ENCODE measurements around the gene AGAP1. TPM values are rescaled to one million over a fixed set of nuclear protein-coding genes. Genes with fewer than 3 reads are reported as not detected.
A peak's percentile ranks its signal among the peaks of the same experiment; 100 is the strongest.

Gene AGAP1
- total and polyA plus RNA-seq, 2 donors from 2014 or later: 8.1 to 44.5 TPM

DNA sequence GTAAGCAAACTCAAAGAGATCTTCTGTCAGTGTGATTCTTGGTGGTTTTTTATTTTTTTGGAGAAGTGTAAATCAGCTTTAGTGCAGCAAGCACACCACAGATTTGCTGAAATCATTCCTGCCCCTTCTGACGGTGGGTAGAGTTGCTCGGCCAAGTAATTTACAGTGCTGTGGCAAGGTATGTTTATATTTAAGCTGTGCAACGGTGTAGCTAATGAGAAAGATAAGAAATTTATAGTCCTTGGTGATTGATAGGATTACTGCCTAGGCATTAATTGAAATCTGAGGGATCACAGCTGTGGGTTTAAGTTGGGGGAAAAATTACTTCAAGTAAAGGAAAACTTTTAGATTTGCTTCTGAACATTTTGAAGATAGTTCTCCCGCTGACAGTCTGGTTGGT lies 286.6 kb downstream of the AGAP1 start:
- Histone ChIP-seq H3K36me3 (ENCODE audit: control insufficient read depth in 2 of 3, insufficient read depth in 3 of 3, low read length in 3 of 3) (no peaks in the 10 kb centered on the region), H3K9me3 (ENCODE audit: control insufficient read depth in 2 of 3, insufficient read depth in 1 of 3, low read length in 3 of 3) (no peaks in the 10 kb centered on the region), H3K9ac (ENCODE audit: low read length in 3 of 3) (no peak overlapping the region), H3K27me3 (ENCODE audit: control insufficient read depth, insufficient read depth, low read length) (no peaks in the 10 kb centered on the region), H3K27ac (ENCODE audit: low read depth in 2 of 2, low read length in 2 of 2) (no peak overlapping the region), H3K4me1 (ENCODE audit: control insufficient read depth in 2 of 3, insufficient read depth in 2 of 3, low read depth in 1 of 3, low read length in 3 of 3) (no peaks in the 10 kb centered on the region), H3K4me3 (ENCODE audit: low read length in 3 of 3) (no peak overlapping the region)
- intact Hi-C loops (cut with DNase I): no loop called here
- TF ChIP-seq, protein P1, sequence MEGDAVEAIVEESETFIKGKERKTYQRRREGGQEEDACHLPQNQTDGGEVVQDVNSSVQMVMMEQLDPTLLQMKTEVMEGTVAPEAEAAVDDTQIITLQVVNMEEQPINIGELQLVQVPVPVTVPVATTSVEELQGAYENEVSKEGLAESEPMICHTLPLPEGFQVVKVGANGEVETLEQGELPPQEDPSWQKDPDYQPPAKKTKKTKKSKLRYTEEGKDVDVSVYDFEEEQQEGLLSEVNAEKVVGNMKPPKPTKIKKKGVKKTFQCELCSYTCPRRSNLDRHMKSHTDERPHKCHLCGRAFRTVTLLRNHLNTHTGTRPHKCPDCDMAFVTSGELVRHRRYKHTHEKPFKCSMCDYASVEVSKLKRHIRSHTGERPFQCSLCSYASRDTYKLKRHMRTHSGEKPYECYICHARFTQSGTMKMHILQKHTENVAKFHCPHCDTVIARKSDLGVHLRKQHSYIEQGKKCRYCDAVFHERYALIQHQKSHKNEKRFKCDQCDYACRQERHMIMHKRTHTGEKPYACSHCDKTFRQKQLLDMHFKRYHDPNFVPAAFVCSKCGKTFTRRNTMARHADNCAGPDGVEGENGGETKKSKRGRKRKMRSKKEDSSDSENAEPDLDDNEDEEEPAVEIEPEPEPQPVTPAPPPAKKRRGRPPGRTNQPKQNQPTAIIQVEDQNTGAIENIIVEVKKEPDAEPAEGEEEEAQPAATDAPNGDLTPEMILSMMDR (IDR thresholded peaks at IDR 0.05; ENCODE audit: borderline replicate concordance, extremely low read depth, insufficient read depth): no peak
- no peak for FAIRE-seq
- DNase-seq: peak in 4 of 5 donors; percentile 65 to 91 (median 76)

DNA sequence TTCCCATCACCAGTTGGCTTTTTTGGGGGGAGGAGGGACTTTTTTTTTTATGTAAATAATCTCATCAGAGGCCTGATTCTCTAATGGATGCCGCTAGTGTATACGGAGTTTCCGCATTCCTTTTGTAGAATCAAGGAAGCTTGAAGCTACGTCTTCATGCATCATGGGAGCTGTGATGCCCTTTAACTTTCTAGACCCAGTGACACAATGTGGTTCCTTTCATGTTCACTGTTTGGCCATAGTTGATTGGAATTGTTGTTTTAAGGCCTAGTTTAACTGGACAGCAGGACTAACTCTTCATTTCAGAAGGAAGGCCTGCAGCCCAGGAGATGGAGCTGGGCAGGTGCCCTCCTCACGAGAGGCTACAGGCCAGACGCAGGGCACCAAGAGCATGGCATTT lies 287.9 kb downstream of the AGAP1 start:
- DNase-seq (peak in 3 of 5 donors; percentile 39 to 78 (median 71)), FAIRE-seq (no peak)
- Histone ChIP-seq H3K36me3 (ENCODE audit: control insufficient read depth in 2 of 3, insufficient read depth in 3 of 3, low read length in 3 of 3) (no peaks in the 10 kb centered on the region), H3K27ac (ENCODE audit: low read depth in 2 of 2, low read length in 2 of 2) (no peak overlapping the region), H3K27me3 (ENCODE audit: control insufficient read depth, insufficient read depth, low read length) (no peaks in the 10 kb centered on the region), H3K9ac (ENCODE audit: low read length in 3 of 3) (no peak overlapping the region), H3K4me1 (ENCODE audit: control insufficient read depth in 2 of 3, insufficient read depth in 2 of 3, low read depth in 1 of 3, low read length in 3 of 3) (no peaks in the 10 kb centered on the region), H3K4me3 (ENCODE audit: low read length in 3 of 3) (no peak overlapping the region), H3K9me3 (ENCODE audit: control insufficient read depth in 2 of 3, insufficient read depth in 1 of 3, low read length in 3 of 3) (no peaks in the 10 kb centered on the region)
- intact Hi-C loops (cut with DNase I): no loop called here
- TF ChIP-seq, protein P1 (IDR thresholded peaks at IDR 0.05; ENCODE audit: borderline replicate concordance, extremely low read depth, insufficient read depth): no peak

DNA sequence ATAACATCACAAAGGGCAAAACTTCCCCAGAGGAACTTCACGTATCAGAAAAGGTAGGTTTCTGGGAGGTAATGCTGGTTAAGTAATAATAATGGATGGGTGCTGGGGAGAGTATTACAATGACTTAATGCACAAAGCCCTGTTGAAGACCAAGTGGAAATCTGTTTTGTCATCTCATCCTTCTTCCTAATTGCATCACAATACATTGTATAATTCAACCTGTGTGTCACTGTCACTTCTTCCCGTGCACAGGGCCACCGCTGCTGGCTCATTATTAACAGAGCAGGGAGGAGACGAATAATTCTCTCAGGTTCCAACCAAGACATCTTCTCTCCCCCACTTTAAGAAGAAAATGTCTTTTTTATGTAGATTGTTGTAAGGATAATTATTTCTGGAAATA lies 290.9 kb downstream of the AGAP1 start:
- Histone ChIP-seq H3K27ac (ENCODE audit: low read depth in 2 of 2, low read length in 2 of 2) (no peak overlapping the region), H3K27me3 (ENCODE audit: control insufficient read depth, insufficient read depth, low read length) (no peaks in the 10 kb centered on the region), H3K9me3 (ENCODE audit: control insufficient read depth in 2 of 3, insufficient read depth in 1 of 3, low read length in 3 of 3) (no peaks in the 10 kb centered on the region), H3K9ac (ENCODE audit: low read length in 3 of 3) (no peak overlapping the region), H3K36me3 (ENCODE audit: control insufficient read depth in 2 of 3, insufficient read depth in 3 of 3, low read length in 3 of 3) (peaks cover 0 to 6% (median 2%) of the 10 kb centered on the region in 3 donors), H3K4me3 (ENCODE audit: low read length in 3 of 3) (no peak overlapping the region), H3K4me1 (ENCODE audit: control insufficient read depth in 2 of 3, insufficient read depth in 2 of 3, low read depth in 1 of 3, low read length in 3 of 3) (no peaks in the 10 kb centered on the region)
- intact Hi-C loops (cut with DNase I): no loop called here
- DNase-seq (peak in 1 of 5 donors; percentile 10), FAIRE-seq (no peak)
- TF ChIP-seq, protein P1 (IDR thresholded peaks at IDR 0.05; ENCODE audit: borderline replicate concordance, extremely low read depth, insufficient read depth): no peak

DNA sequence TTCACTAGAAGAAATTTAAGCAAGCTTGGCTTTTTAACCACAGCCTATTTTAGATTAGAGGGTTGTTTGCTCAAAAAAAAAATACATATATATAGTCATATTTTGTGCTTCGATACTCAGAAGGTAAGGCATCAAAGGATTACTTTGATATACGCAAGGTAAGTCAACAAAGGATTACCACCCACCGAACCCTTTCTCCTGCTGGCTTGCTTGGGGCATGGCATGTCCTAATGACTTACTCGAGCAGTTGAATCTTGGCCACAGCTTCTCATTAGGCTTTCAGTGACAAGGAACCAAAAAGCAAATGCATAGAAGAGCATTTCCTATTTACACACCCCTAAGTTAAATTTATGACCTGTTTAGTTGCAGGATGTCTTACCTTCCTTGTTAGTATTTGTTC lies 295.7 kb downstream of the AGAP1 start:
- H3K36me3 ChIP-seq (ENCODE audit: control insufficient read depth in 2 of 3, insufficient read depth in 3 of 3, low read length in 3 of 3): peaks cover 0 to 6% (median 4%) of the 10 kb centered on the region in 3 donors
- FAIRE-seq: no peak
- intact Hi-C loops (cut with DNase I): no loop called here
- no peaks in the 10 kb centered on the region for H3K27me3 ChIP-seq (ENCODE audit: control insufficient read depth, insufficient read depth, low read length)
- no peak for DNase-seq
- no peak overlapping the region for H3K4me3 ChIP-seq (ENCODE audit: low read length in 3 of 3)
- TF ChIP-seq, protein P1 (IDR thresholded peaks at IDR 0.05; ENCODE audit: borderline replicate concordance, extremely low read depth, insufficient read depth): no peak
- H3K4me1 ChIP-seq (ENCODE audit: control insufficient read depth in 2 of 3, insufficient read depth in 2 of 3, low read depth in 1 of 3, low read length in 3 of 3): no peaks in the 10 kb centered on the region
- H3K9ac ChIP-seq (ENCODE audit: low read length in 3 of 3): no peak overlapping the region
- H3K9me3 ChIP-seq (ENCODE audit: control insufficient read depth in 2 of 3, insufficient read depth in 1 of 3, low read length in 3 of 3): no peaks in the 10 kb centered on the region
- H3K27ac ChIP-seq (ENCODE audit: low read depth in 2 of 2, low read length in 2 of 2): no peak overlapping the region

Data from kidney (tissue), 14 donors.